ENCODE results near the gene ECHDC1.
A peak's percentile ranks its signal among the peaks of the same experiment; 100 is the strongest.

ECHDC1 gene

DNA sequence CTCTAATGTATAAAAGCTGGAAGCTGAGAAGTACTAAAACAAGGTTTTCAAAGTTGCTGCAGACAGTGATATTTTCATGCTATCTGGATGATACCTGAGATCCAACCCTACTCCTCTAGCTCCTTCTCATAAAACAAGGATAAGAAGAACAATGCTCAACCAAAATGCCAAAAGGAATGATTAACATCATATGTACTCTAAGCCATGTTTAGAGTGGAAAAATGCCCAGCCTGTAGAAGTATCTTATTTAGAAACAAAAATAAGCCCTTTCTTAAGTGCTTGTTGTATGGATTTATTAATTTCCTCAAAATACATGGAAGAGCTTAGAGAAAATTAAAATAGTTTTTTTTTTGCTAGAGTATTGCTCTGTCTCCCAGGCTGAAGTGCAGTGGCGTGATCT lies 23.7 kb downstream of the ECHDC1 start:
- no peaks in the 10 kb centered on the region for H3K27me3 Mint-ChIP-seq

DNA sequence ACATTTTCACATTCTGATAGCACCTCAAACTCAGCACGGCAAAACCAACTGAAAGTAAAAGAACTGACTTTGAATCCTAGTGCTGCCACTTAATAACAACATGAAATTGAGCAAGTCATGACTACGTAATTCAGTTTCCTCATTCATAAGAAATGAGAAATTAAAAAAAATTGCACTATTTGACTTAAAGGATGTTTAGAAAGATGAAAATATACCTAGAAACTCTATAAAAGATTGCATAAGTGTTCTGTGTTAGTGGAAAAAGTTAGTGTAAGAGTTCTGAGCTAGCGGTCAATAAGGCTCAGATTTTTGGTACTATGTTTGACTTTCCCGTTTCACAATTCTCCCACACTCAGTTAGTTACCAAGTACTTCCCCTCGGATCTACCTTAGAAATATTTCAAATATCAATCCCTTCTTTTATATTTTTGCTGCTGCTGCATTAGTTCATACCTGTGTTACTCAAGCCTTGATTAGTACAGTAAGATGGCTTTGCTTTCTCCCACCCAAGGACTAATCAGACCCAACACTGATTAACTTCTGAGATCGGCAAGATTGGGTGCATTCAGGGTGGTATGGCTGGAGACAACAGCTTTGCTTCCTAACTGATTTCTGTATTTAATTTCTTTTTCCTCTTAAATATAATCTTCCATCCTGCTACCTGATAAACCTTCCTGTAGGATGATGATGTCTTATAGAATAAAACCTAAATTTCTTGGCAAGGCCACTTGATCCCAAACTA lies 25.9 kb downstream of the ECHDC1 start:
- DNase-seq (ENCODE audit: low spot score in 2 of 2), result no peak
- Mint-ChIP-seq H3K9me3 (no peaks in the 10 kb centered on the region), H3K4me3 (no peak overlapping the region), H3K27me3 (no peaks in the 10 kb centered on the region), H3K36me3 (peaks cover 23% of the 10 kb centered on the region), H3K27ac (peak overlapping the region; percentile 58), H3K4me1 (peaks cover 11% of the 10 kb centered on the region)
- ATAC-seq (ENCODE audit: low read depth), result no peak

More for the DNA sequence above, 23.7 kb downstream of the ECHDC1 start:
- Mint-ChIP-seq H3K27ac (peak overlapping the region; percentile 22), H3K36me3 (peaks cover 25% of the 10 kb centered on the region), H3K9me3 (no peaks in the 10 kb centered on the region), H3K4me3 (no peak overlapping the region), H3K4me1 (peaks cover 11% of the 10 kb centered on the region)
- no peak for DNase-seq (ENCODE audit: low spot score in 2 of 2)
- no peak for ATAC-seq (ENCODE audit: low read depth)

DNA sequence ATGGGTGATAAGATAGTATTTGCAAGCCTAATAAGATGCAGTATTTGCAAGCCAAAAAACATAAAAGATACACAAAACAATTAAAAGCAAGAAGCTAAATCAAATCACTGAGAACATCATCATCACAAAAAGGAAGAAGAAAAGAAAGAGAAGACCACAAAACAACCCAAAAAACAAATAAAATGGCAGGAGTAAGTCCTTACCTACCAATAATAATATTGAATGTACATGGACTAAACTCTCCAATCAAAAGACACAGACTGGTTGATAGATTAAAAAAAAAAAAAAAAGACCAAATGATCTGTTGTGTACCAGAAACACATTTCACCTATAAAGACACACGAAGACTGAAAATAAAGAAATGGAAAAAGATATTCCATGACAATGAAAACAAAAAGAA lies 37.7 kb downstream of the ECHDC1 start:
- no peak for DNase-seq (ENCODE audit: low spot score in 2 of 2)
- Mint-ChIP-seq H3K36me3 (peaks cover 32% of the 10 kb centered on the region), H3K27ac (peak overlapping the region; percentile 43), H3K27me3 (no peaks in the 10 kb centered on the region), H3K4me1 (peaks cover 32% of the 10 kb centered on the region), H3K9me3 (peaks cover 5% of the 10 kb centered on the region), H3K4me3 (no peak overlapping the region)
- no peak for ATAC-seq (ENCODE audit: low read depth)

DNA sequence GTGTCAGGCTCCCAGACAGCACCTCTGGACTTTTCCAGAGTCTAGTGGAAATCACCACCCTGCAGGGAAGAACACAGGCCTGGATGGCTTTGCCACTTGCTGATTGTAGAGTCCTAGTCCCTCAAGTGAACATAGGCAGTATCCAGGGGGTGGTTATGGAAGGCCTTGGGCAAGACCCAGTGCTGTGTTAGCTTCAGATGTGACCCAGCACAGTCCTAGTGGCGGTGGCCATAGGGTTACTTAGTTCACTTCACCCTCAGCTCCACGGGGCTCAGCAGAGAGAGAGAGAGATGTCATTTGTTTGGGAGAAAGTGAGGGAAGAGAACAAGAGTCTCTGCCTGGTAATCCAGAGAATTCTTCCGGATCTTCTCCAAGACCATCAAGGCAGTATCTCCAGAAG lies 39.5 kb downstream of the ECHDC1 start:
- Mint-ChIP-seq H3K9me3 (peaks cover 3% of the 10 kb centered on the region), H3K27ac (peak overlapping the region; percentile 79), H3K4me3 (no peak overlapping the region), H3K27me3 (no peaks in the 10 kb centered on the region), H3K36me3 (peaks cover 19% of the 10 kb centered on the region), H3K4me1 (peaks cover 21% of the 10 kb centered on the region)
- ATAC-seq (ENCODE audit: low read depth), result no peak
- DNase-seq (ENCODE audit: low spot score in 2 of 2), result no peak

DNA sequence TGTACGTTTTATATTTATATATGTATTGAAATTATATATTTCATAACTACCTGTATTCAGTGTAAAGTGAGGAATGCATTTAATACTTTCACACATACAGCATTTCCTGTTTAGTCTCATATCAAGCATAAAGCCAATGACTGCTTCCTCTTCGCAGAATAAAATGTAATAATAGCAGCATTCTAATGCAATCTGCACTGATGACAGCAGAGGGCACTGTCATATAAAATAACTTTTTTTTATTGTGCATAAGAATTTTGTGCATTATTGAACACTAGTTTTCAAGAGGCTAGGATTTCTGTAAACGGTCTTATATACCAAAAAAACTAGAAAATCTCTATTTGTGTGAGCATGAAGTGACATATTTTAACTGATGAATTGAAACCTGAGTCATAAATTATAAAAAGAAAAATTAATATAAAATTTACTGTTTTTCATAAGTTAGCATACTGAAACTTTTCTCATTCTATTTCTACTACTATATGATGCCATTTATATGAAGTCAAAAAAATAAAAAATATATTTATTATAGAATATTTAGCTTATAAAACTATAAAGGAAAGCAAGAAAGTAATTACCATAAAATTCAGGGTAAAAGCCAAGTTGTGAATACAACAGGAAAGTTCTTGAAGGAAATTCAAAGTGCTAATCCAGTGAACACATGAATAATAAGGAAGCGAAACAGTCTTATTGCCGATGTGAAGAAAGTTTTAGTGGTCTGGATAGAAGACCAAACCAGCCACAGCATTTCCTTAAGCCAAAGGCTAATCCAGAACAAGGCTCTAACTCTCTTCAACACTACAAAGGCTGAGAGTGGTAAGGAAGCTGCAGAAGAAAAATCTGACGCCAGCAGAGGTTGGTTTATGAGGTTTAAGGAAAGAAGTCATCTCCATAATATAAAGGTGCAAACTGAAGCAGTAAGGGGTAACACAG lies 40.4 kb downstream of the ECHDC1 start:
- peak overlapping the region; percentile 25 for H3K27ac Mint-ChIP-seq
- peak; percentile 97 for ATAC-seq (ENCODE audit: low read depth)

DNA sequence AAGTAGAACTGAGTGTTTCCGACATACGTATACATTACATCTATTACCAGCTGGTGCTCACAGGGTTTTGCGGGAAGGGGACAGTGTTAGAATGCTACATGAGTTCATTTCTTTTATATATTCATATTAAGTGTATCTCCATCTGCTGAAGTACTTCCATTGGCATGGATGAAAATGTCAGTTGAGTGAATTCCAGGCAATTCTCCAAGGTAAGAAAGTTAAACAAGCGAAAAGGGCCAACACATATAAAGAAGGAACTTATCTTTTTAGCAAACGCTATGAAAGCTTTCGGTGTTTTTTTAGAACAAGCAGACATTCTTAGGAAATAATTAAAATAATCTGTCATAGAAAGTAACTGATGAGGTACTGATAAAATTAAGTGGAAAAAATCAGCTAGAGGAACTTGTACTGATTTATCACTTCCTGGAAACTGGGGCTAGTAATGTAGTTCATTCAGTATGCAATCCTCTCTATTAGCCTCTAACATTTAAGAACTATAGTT lies 42.2 kb downstream of the ECHDC1 start:
- Mint-ChIP-seq H3K27ac (no peak overlapping the region), H3K4me1 (peaks cover 15% of the 10 kb centered on the region), H3K4me3 (no peak overlapping the region), H3K36me3 (peaks cover 6% of the 10 kb centered on the region), H3K9me3 (peaks cover 1% of the 10 kb centered on the region), H3K27me3 (no peaks in the 10 kb centered on the region)
- ATAC-seq (ENCODE audit: low read depth), result no peak
- DNase-seq (ENCODE audit: low spot score in 2 of 2), result no peak

More for the DNA sequence above, 40.4 kb downstream of the ECHDC1 start:
- peak; percentile 52 to 66 for DNase-seq (ENCODE audit: low spot score in 2 of 2)
- Mint-ChIP-seq H3K4me1 (peaks cover 20% of the 10 kb centered on the region), H3K9me3 (peaks cover 1% of the 10 kb centered on the region), H3K4me3 (no peak overlapping the region), H3K36me3 (peaks cover 13% of the 10 kb centered on the region), H3K27me3 (no peaks in the 10 kb centered on the region)

DNA sequence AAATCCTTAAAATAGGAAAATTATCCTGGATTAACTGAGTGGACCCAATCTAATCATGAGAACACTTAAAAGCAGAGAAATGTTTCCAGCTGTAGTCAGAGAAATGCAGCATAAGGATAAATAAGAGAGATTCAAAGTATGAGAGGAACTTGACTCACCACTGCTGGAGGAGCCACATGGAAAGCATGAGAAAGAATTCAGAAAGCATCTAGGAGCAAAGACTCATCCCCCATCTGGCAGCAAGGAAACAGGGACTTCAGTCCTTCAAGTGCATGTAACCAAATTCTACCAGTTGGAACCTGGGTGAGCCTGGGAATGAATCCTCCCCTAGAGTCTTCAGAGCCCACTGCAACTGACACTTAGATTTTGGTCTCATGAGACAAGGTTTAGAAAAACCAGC lies 43.0 kb downstream of the ECHDC1 start:
- Mint-ChIP-seq H3K27ac (no peak overlapping the region), H3K27me3 (no peaks in the 10 kb centered on the region), H3K36me3 (no peaks in the 10 kb centered on the region), H3K4me3 (no peak overlapping the region), H3K9me3 (no peaks in the 10 kb centered on the region), H3K4me1 (peaks cover 15% of the 10 kb centered on the region)
- ATAC-seq (ENCODE audit: low read depth) (no peak), DNase-seq (ENCODE audit: low spot score in 2 of 2) (no peak)

DNA sequence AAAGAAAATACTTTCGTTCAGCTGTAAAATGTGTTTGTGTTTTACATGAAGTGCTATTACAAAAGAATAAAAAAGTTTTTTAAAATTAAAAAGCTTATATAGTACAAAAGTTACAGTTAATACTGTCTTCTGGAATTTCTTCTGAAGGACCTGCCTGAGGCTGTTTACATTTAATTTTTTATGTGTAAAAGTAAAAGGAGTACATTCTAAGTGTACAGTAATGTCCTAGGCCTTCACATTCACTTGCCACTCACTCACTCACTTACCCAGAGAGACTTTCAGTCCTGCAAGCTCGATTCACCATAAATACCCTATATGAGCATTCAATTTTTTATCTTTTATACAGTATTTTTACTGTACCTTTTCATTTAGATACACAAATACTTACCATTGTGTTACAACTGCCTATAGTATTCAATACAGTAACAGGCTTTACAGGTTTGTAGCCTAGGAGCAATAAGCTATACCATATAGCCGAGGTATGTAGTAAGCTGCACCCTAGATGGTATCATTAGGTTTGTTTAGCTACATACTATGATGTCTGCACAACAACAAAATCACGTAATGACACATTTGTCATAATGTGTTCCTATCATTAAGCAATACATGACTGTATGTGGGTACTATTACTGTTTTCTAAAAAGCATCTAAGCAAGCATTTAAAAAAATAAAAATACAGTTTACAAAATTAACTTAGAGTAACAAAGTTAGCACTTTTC lies 43.7 kb downstream of the ECHDC1 start:
- peaks cover 12% of the 10 kb centered on the region for H3K4me1 Mint-ChIP-seq
- no peak overlapping the region for H3K27ac Mint-ChIP-seq
- no peak overlapping the region for H3K4me3 Mint-ChIP-seq
- no peak for DNase-seq (ENCODE audit: low spot score in 2 of 2)
- no peak for ATAC-seq (ENCODE audit: low read depth)
- peaks cover 2% of the 10 kb centered on the region for H3K36me3 Mint-ChIP-seq
- H3K27me3 Mint-ChIP-seq, result no peaks in the 10 kb centered on the region
- H3K9me3 Mint-ChIP-seq, result no peaks in the 10 kb centered on the region

DNA sequence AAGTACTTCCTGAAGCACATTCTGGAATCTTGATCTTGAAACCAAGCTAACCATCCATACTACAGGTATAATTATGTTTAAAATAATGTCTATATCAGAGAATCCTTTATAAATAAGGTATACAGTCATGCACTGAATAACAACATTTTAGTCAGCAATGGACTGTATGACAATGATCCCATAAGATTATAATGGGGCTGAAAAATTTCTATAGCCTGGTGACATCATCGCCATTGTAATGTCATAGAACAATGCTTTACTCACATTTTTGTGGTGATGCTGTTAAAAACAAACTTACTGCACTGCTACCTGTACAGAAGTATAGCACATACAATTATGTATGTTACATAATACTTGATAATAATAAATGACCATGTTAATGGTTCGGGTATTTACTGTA lies 44.9 kb downstream of the ECHDC1 start:
- Mint-ChIP-seq H3K9me3 (no peaks in the 10 kb centered on the region), H3K27me3 (no peaks in the 10 kb centered on the region), H3K36me3 (peaks cover 7% of the 10 kb centered on the region), H3K4me1 (peaks cover 10% of the 10 kb centered on the region), H3K27ac (no peak overlapping the region), H3K4me3 (no peak overlapping the region)
- no peak for DNase-seq (ENCODE audit: low spot score in 2 of 2)
- ATAC-seq (ENCODE audit: low read depth), result no peak

DNA sequence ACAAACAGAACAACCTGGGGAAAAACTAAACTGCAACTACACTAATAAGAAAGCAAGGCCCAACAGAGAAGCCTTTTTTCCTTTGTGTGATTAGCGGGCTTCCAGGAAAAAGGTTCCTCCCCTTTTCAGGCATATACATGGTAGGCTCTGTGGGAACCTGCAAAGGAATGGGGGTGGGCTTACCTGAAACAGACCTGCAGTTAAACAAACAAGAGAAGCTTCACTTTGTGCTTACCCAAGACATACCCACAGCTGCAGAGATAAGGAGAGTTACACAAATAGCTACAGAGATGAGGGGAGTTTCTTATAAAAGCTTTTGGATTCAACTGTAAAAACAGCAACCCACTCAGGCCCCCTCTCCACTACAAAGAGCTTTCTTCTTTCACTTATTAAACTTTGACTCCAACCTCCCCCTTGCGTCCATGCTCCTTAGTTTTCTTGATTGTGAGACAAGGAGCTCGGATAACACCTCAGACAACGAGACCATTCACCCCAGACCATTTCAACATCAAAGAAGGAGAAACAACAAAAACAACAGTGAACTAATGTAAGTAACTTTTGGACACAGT lies 45.8 kb downstream of the ECHDC1 start:
- peaks cover 8% of the 10 kb centered on the region for H3K36me3 Mint-ChIP-seq
- no peaks in the 10 kb centered on the region for H3K9me3 Mint-ChIP-seq
- ATAC-seq (ENCODE audit: low read depth) (no peak), DNase-seq (ENCODE audit: low spot score in 2 of 2) (no peak)
- no peak overlapping the region for H3K4me3 Mint-ChIP-seq
- no peak overlapping the region for H3K27ac Mint-ChIP-seq
- no peaks in the 10 kb centered on the region for H3K27me3 Mint-ChIP-seq
- H3K4me1 Mint-ChIP-seq, result peaks cover 10% of the 10 kb centered on the region

DNA sequence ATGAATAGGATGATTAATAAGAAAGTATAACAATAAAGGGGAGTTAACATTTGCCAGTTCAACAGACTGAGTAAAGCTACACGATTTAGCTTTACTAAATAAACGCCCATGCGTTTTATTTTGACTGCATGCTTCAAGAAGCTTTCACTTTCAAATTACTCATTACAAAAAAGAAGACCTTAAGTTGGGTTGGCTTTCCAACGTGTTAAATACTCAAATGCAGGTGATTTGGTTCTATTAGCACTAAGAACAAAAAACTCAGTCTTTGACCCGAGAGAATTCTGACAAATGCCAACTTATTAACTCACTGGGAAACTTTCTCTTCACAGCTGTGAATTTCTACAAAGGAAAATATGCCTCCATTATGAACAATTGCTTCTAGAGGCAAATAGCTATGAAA lies 51.9 kb downstream of the ECHDC1 start:
- Mint-ChIP-seq H3K27ac (peak overlapping the region; percentile 87), H3K36me3 (peaks cover 18% of the 10 kb centered on the region), H3K27me3 (no peaks in the 10 kb centered on the region), H3K9me3 (no peaks in the 10 kb centered on the region), H3K4me1 (peaks cover 16% of the 10 kb centered on the region), H3K4me3 (peak overlapping the region; percentile 51)
- ATAC-seq (ENCODE audit: low read depth) (peak; percentile 73), DNase-seq (ENCODE audit: low spot score in 2 of 2) (no peak)

DNA sequence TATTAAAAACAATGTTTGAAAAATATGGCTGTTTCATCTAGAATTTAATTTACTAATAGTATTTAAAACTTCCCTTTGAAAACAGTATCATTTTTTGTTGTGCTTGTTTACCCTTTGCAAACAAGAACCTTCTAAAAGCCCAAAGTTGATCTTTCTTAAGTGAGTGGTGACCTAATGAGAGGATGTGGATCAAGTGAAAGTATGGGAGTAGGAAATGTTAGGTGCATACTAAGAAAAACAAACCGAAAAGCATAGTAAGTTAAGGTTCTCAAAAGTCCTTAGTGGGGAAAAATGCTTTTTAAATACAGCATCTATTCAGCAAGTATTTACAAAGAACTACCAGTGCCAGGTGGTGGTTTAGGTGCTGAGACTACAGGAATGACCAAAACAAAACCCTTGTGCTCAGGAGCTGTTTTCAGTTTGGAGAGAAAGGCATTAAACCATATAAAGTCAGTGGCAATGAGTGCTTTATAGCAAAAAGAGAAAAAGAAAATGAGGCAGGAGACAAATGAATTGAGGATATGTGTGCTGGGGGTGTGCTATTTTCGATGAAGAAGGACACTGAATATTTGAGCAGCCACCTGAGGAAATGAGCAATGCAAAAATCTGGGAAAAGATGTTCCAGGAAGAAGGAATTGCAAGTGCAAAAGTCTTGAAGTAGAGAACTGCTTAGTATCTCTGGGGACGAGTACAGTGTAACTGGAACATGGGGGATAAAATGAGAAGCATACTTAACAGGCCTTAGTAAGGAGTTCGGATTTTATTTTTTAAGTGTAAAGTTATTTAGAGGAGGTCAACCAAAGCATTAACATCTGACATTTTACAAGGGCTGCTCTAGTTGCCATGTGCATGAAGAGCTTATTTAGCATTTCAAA lies 52.8 kb downstream of the ECHDC1 start:
- H3K4me1 Mint-ChIP-seq, result peaks cover 16% of the 10 kb centered on the region
- ATAC-seq (ENCODE audit: low read depth) (no peak), DNase-seq (ENCODE audit: low spot score in 2 of 2) (no peak)
- H3K27me3 Mint-ChIP-seq, result no peaks in the 10 kb centered on the region
- no peaks in the 10 kb centered on the region for H3K9me3 Mint-ChIP-seq
- peak overlapping the region; percentile 38 for H3K4me3 Mint-ChIP-seq
- peaks cover 21% of the 10 kb centered on the region for H3K36me3 Mint-ChIP-seq
- peak overlapping the region; percentile 87 for H3K27ac Mint-ChIP-seq

DNA sequence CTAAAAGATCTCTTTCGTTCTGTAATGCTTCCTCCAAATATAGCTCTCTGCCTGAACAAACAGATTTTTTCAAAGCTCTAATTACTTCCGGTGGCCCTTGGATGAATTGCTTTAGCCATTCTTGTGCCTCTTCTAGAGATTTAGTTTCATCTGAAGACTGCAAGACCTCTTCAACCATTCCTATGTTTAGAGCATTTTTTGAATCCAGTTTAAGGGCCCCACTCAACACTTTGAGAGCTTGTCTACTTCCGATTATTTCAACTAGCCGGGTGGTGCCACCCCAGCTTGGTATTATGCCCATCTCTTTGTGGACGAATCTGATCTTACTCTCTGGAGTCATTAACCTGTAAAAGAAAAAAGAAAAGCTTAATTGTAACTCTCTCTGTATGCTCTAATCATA lies 53.5 kb downstream of the ECHDC1 start:
- no peak for DNase-seq (ENCODE audit: low spot score in 2 of 2)
- peaks cover 24% of the 10 kb centered on the region for H3K36me3 Mint-ChIP-seq
- H3K4me3 Mint-ChIP-seq, result no peak overlapping the region
- peaks cover 18% of the 10 kb centered on the region for H3K4me1 Mint-ChIP-seq
- H3K27me3 Mint-ChIP-seq, result no peaks in the 10 kb centered on the region
- no peak for ATAC-seq (ENCODE audit: low read depth)
- H3K27ac Mint-ChIP-seq, result peak overlapping the region; percentile 87
- no peaks in the 10 kb centered on the region for H3K9me3 Mint-ChIP-seq

Data from memory B cell (primary cell).